IPS-18c (cell line): Measurements from ENCODE around the gene HECTD3.
"Not testable (repeated sequence)": the region's sequence is repeated elsewhere in the genome, so short reads cannot be mapped to it uniquely, and the experiment has no call there.

Source experiments
- H3K4me3 ChIP-seq: 2 replicates; pipeline ENCODE4 v1.7.0; 2013; ENCODE audit warnings: low read depth, mild to moderate bottlenecking, low read length, moderate library complexity; ENCODE audit not compliant: insufficient read depth
- H3K9me3 ChIP-seq: one replicate; pipeline ENCODE4 v1.6.1; 2013; ENCODE audit warnings: mild to moderate bottlenecking, low read length, moderate library complexity; ENCODE audit not compliant: control insufficient read depth, insufficient read depth

The HECTD3 gene

DNA sequence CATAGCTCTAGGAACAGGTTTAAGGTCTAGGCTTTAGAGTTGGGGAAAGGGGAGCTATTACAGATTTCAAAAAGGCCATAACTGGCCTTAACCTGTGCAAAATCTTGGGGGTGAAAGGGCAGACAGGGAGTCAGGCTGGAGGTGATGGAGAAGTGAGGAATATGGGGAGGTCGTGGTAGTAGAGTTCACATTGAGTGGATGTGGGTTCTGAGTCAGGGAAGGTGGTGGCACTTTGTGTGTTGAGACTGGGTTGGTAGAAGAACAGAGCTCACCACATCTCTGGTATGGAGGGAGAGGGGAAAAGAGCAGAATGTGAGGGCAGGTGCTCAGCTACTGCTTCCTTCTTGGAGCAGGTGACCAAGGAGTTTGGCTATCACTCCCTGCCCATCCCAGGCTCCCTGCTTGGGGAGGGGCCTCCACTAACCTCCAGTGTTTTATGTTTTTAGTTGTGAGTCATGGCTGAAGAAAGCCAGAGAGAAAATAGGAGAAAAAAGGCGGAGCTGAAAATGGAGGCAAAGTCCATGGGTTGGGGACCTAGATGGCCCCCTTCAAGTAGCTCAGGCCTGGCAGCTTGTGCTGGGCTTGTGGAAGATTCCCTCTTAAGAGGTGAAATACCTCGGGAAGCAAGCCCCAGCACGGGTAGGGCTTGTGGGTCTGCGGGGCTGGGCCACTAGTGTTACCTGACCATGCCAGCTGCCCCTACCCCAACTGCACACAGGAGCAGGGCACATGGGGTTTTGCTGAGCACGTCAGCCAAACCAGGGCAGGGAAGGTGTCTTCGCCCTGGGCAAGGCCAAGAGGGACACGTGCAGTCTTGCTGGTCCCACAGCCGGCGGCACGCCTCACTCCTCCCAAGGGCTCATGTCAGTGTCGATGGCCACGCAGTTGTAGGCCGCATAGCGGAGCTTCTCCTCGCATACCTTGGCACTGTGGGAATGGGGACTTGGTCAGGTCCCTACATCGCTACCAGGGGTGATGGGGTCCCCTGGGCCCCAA is 8.2 kb downstream of the HECTD3 start:
- Histone ChIP-seq H3K4me3 (no peak overlapping the region), H3K9me3 (no peaks in the 10 kb centered on the region)

DNA sequence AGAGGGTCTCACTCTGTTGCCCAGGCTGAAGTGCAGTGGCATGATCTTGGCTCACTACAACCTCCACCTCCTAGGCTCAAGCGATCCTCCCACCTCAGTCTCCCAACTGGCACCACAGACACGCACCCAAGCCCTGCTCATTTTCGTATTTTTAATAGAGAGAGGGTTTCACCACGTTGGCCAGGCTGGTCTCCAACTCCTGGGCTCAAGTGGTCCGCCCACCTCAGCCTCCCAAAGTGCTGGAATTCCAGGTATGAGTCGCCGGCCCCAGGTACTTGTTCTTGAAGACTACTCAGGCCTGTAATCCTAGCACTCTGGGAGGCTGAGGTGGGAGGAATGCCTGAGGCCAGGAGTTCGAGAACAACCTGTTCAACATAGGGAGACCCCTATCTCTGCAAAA is 9.5 kb downstream of the HECTD3 start:
- H3K4me3 ChIP-seq, H3K9me3 ChIP-seq: not testable (repeated sequence)

DNA sequence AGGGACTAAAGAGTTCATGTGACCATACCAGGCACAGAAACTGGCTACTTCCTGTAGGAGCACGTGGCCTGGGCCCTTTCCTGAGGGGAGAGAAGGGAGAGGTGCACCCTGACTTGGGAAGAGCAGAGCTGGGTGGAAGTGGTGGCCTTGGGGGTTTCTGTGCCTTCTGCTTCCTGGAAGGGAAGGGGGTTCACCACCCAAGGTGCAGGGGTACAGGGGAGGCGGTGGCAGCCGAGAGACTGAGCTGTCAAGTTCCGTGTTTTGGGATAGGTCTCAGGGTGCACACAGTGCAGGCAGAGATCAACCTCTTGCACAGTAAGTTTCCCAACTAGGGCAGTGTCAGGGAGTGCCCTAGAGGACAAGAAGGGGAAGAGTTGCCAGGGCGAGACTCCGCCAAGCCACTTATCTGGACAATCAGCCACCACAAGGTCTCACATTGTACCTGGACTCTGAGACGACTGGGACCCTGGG is 10.1 kb downstream of the HECTD3 start:
- Histone ChIP-seq H3K4me3 (no peak overlapping the region), H3K9me3 (no peaks in the 10 kb centered on the region)

DNA sequence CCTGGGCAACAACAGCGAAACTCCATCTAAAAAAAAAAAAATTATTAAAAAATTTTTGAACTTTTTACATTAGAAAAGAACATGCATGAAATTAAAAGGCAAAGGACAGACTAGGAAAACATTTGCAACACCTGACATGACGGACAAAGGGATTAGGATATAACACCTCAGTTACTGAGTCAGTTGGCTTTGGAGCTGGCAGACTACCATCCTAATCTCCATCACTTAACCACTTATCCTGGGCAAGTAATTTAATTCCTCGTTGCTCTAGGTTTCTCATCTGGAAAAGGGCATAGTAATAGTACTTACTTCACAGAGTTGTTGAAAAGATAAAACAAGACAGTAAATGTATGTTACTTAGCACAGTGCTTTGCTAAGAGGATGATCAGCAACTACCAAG is 11.9 kb downstream of the HECTD3 start:
- no peaks in the 10 kb centered on the region for H3K9me3 ChIP-seq

DNA sequence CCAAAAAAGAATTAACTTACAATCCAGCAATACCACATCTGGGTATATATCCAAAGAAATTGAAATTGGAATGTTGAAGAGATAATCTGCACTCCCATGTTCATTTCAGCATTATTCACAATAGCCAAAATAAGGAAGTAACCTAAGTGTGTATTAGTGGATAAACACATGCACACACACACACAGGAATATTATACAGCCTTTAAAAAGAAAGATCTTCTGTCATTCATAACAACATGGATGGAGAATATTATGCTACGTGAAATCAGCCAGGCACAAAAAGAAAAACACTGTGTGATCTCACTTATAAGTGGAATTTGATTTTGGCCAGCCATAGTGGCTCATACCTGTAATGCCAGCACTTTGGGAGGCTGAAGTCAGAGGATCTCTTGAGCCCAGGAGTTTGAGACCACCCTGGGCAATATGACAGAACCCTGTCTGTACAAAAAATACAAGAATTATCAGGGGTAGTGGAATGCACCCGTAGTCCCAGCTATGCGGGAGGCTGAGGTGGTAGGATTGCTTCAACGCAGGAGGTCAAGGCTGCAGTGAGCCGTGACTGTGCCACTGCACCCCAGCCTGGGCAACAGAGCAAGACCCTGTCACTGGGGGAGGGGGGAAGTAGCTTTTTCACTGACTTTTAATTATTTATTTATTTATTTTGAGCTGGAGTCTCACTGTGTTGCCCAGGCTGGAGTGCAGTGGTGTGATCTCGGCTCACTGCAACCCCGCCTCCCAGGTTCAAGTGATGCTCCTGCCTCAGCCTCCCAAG is 15.5 kb downstream of the HECTD3 start:
- H3K4me3 ChIP-seq = no peak overlapping the region
- no peaks in the 10 kb centered on the region for H3K9me3 ChIP-seq

More for the DNA sequence above, 11.9 kb downstream of the HECTD3 start:
- H3K4me3 ChIP-seq = no peak overlapping the region

DNA sequence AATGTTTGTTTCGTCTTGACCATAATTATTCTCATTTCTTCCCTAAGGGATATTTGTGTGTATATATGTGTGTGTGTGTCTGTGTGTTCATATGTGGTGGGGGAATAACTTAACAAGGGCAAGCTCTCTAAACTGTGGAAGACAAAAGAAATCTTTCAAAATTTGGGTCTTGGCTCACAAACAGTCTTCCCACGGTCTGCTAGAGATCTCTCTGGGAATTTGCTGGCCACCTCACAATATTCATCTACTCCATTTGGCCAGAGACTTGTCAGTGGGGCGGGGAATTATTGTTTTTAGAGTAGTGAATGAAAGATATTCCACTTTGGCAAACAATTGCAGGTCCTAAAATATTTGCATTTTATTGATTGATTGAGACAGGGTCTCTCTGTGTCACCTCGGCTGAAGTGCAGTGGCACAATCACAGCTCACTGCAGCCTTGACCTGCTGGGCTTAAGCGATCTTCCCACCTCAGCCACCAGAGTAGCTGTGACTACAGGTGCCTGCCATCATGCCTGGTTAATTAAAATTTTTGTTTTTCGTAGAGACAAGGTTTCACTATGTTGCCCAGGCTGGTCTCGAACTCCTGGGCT is 16.7 kb downstream of the HECTD3 start:
- H3K4me3 ChIP-seq = no peak overlapping the region
- H3K9me3 ChIP-seq = no peaks in the 10 kb centered on the region

DNA sequence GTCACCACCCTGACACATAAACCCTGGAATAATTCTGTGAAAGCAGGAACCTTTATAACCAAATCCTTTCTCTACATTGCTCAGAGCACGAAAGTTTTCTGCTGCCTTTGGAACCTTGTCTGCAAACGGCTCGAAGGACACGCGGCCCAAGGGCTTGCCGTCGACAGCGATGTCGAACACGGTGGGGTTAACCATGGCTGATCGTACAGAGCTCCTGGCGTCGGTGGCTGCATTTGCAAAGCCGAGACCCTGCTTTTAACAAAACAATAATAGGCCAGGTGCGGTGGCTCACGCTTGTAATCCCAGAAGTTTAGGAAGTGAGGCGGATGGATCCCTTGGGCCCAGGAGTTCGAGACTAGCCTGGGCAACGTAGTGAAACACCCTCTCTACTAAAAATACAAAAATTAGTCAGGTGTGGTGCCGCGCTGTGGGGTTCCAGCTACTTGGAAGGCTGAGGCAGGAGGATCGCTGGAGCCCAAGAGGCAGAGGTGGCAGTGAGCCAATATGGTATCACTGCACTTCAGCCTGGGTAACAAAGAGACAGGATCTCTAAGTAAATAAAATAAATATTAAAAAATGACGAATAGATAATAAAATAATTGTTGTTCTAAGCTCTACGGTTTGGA is 22.5 kb downstream of the HECTD3 start:
- Histone ChIP-seq H3K4me3 (no peak overlapping the region), H3K9me3 (no peaks in the 10 kb centered on the region)

DNA sequence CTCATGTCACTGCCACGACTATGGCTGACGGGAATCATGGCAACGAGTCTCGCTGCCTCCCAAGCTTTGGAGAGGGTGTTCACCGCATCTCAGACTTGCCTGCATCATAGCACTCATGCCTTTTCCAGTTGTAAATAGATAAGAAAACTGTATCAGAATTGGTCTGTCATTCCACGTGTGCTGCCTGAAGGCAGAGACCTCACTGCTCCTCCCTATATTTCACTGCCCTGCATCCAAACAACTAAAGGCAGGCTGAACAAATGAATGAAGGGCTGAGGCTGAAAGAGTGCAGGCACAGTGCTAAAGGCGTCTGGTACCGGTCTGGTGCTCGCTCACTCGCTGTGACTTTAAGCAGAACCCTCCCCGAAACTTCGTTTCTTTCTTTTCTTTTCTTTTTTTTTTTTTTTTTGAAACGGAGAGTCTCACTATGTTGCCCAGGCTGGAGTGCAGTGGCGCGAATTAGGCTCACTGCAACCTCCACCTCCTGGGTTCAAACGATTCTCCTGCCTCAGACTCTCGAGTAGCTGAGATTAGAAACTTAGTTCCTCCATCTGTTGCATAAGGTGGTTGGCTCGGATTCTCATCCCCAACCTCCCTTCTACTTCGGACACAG is 25.3 kb downstream of the HECTD3 start:
- Histone ChIP-seq H3K9me3 (no peaks in the 10 kb centered on the region), H3K4me3 (peak overlapping the region; percentile 85)

DNA sequence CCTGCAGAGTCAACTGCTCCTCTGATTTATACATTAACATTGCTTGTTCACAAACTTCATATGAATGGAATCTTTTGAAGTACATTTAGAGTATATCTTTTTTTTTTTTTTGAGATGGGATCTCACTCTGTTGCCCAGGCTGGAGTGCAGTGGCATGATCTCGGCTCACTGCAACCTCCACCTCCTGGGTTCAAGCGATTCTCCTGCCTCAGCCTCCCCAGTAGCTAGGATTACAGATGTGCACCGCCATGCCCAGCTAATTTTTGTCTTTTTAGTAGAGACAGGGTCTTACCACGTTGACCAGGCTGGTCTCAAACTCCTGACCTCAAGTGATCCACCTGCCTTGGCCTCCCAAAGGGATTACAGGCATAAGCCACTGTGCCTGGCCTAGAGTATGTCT is 33.8 kb downstream of the HECTD3 start:
- H3K9me3 ChIP-seq = not testable (repeated sequence)

DNA sequence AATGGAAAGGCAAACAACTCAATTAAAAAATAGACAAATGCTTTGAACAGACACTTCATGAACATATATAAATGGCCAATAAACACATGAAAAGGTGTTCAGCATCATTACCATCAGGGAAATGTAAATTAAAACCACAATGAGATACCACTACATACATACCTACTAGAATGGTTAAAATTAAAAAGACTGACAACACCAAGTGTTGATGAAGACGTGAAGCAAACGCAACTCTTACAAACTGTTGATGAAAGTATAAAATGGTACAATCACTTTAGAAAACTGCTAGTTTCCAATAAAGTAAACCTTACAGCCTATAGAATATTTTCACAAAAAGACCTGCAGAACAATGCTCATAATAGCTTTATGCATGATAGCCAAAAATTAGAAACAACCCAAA is 34.9 kb downstream of the HECTD3 start:
- H3K4me3 ChIP-seq = no peak overlapping the region
- no peaks in the 10 kb centered on the region for H3K9me3 ChIP-seq

More for the DNA sequence above, 33.8 kb downstream of the HECTD3 start:
- not testable (repeated sequence) for H3K4me3 ChIP-seq

DNA sequence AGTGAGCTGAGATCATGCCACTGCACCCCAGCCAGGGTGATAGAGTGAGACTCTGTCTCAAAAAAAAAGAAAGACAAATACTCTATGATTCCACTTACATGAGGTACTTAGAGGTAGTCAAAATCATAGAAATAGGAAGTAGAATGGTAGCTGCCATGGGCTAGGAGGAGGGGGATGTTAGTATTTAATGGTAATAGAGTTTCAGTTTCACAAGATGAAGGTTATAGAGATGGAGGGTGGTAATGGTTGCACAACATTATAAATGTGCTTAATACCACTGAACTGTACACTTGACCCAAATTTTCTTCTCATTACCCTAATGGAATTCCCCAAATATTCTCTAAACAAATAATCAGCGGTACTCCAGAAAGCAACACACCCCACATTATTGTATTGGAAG is 37.5 kb downstream of the HECTD3 start:
- no peaks in the 10 kb centered on the region for H3K9me3 ChIP-seq
- no peak overlapping the region for H3K4me3 ChIP-seq

DNA sequence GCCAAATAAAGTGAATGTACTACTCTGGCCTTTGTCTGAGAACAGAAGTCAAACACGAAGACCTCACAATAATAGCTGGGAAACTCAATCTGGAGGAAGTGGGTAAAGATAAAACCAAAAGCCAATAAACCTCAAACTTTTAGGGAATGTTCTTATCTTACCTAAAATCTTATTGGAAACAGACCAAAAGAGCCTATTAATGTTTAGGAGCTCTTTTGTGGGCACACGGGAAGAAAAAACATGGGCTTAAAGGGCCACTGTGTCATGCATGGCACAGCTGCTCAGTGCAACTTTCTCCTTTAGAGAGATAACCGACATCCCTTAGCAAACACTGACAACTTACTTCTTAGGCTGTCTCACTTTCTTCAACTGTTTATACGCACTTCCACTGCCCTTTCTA is 40.8 kb downstream of the HECTD3 start:
- no peak overlapping the region for H3K4me3 ChIP-seq
- no peaks in the 10 kb centered on the region for H3K9me3 ChIP-seq

DNA sequence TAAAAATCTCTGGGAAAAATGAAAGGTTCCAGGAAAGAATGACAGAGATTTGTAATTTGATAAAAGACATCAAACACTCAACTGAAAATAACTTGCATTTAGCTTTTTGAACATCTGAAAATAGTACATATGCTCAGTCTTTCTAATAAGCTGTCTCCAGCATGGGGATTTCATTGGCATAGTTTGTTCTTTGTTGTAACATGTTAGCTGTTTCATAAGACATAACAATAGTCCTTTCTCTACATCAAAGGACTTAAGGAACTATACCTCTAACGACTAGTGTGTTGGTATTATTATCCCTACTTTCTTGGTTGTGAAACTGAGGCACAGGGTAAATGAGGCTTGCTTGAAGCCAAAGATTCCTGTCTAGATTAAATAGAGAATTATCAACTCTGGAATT is 46.7 kb downstream of the HECTD3 start:
- Histone ChIP-seq H3K9me3 (no peaks in the 10 kb centered on the region), H3K4me3 (no peak overlapping the region)

DNA sequence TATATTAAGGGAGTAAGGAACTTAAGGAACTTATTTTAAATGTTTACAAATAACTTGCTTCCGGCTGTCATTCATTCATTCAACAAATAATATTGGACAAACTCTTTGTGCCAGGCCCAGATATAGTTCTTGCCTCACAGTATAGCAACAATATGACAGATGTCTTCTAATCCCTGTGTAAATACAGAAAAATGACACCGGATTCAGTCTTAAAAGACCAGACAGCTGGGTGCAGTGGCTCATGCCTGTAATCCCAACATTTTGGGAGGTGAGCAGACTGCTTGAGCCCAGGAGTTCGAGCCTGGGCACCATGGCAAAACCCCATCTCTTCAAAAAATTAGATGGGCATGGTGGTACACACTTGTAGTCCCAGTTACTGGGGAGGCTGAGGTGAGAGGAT is 48.4 kb downstream of the HECTD3 start:
- Histone ChIP-seq H3K4me3 (no peak overlapping the region), H3K9me3 (peaks cover 2% of the 10 kb centered on the region)

DNA sequence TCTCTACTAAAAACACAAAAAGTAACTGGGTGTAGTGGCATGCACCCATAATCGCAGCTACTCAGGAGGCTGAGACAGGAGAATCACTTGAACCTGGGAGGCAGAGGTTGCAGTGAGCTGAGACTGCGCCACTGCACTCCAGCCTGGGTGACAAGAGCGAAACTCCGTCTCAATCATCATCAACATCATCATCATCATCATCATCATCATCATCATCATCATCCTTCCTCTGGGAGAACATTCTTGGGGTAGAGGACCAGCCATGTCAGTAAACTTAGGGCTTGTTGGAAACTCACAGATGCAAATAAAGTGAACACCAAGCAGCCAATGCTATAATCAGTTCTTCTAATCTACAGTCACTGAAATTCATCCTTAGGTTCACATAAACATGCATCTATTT is 49.1 kb downstream of the HECTD3 start:
- H3K4me3 ChIP-seq, H3K9me3 ChIP-seq: not testable (repeated sequence)

DNA sequence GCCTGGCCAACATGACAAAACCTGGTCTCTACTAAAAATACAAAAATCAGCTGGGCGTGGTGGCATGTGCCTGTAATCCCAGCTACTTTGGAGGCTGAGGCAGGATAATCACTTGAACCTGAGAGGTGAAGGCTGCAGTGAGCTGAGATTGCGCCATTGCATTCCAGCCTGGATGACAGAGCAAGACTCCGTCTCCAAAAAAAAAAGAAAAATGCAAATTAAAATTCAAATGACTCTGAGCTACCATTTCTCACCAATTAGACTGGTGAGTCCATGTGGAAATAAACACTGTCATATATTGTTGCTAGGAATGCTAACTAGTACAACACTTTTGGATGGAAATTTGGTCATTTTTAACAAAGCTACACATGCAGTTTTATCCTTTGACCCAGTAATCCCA is 53.6 kb downstream of the HECTD3 start:
- H3K4me3 ChIP-seq = not testable (repeated sequence)

DNA sequence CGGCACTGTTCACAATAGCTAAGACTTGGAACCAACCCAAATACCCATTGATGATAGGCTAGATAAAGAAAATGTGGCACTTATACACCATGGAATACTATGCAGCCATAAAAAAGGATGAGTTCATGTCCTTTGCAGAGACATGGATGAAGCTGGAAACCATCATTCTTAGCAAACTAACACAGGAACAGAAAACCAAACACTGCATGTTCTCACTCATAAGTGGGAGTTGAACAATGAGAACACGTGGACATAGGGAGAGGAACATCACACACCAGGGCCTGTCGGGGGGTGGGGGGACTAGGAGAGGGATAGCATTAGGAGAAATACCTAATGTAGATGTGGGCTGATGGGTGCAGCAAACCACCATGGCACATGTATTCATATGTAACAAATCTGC is 55.0 kb downstream of the HECTD3 start:
- not testable (repeated sequence) for H3K4me3 ChIP-seq, H3K9me3 ChIP-seq

More for the DNA sequence above, 53.6 kb downstream of the HECTD3 start:
- not testable (repeated sequence) for H3K9me3 ChIP-seq
